Tibial nerve (tissue), 4 donors: Measurements from ENCODE around the gene ZNF646. TPM values are rescaled to one million over a fixed set of nuclear protein-coding genes. Genes with fewer than 3 reads are reported as not detected.

ENCODE experiments used
- DNase-seq, 2 donors: peaks; one replicate each; pipeline ENCODE4 v3.0.0-alpha.2; 2019; ENCODE audit warnings: low spot score in 2 of 2
- H3K27ac ChIP-seq, 4 donors: fragments of 200-600 bp; sonication (generic) in 3 of 4; one replicate each; pipeline ENCODE4 v1.5.1; 2017 to 2019; ENCODE audit warnings: mild to moderate bottlenecking in 1 of 4
- H3K27me3 ChIP-seq, 2 donors: fragments of 200-600 bp; sonication (generic) in 1 of 2; one replicate each; pipeline versions ENCODE4 v1.5.1 to v1.6.0; 2017 to 2019
- H3K36me3 ChIP-seq, 3 donors: fragments of 200-600 bp; sonication (generic); one replicate each; pipeline ENCODE4 v1.5.1; 2018 to 2019
- H3K4me1 ChIP-seq, 4 donors: fragments of 200-600 bp; sonication (generic) in 3 of 4; one replicate each; pipeline ENCODE4 v1.5.1; 2017 to 2019
- H3K4me3 ChIP-seq, 4 donors: fragments of 200-600 bp; sonication (generic) in 3 of 4; one replicate each; pipeline ENCODE4 v1.5.1; 2017 to 2019; ENCODE audit warnings: mild to moderate bottlenecking in 1 of 4, moderate library complexity in 1 of 4
- H3K9me3 ChIP-seq, 4 donors: fragments of 200-600 bp; sonication (generic) in 3 of 4; one replicate each; pipeline ENCODE4 v1.5.1; 2017 to 2019
- EP300 ChIP-seq, 2 donors: sonication (generic); formaldehyde crosslinking; IDR thresholded peaks; one replicate each; pipeline ENCODE4 v1.6.1; 2017; ENCODE audit warnings: antibody characterized with exemption in 2 of 2, mild to moderate bottlenecking in 1 of 2
- POLR2A ChIP-seq, 2 donors: fragments of 450-650 bp; IDR thresholded peaks; one replicate each; pipeline ENCODE4 v1.6.1; 2017; ENCODE audit warnings: antibody characterized with exemption in 2 of 2, mild to moderate bottlenecking in 2 of 2, moderate library complexity in 2 of 2
- WGBS, 2 donors: methylation state at CpG; one replicate each; pipeline ENCODE4 v1.1.5; 2018; 5-methylcytosine and 5-hydroxymethylcytosine counted together
- total RNA-seq, 4 donors: library from RNA; depleted of rRNA; stranded (reverse); fragments of >200 nt; gene quantifications; one replicate each; pipeline ENCODE4 v1.1.0, GENCODE V29; 2016
- TF ChIP-seq, protein P1 (sequence below), 5 experiments: fragments of 200-600 bp in 3 of 5; fragments of 450-650 bp in 2 of 5; sonication (generic) in 3 of 5; IDR thresholded peaks; one replicate each; pipeline ENCODE4 v1.5.1; 2016 to 2019; ENCODE audit warnings: antibody characterized with exemption in 5 of 5, mild to moderate bottlenecking in 3 of 5, moderate library complexity in 2 of 5

Gene ZNF646
- total RNA-seq, 4 donors from 2014 or later: 13.4 to 22.5 (median 20.0) TPM

DNA sequence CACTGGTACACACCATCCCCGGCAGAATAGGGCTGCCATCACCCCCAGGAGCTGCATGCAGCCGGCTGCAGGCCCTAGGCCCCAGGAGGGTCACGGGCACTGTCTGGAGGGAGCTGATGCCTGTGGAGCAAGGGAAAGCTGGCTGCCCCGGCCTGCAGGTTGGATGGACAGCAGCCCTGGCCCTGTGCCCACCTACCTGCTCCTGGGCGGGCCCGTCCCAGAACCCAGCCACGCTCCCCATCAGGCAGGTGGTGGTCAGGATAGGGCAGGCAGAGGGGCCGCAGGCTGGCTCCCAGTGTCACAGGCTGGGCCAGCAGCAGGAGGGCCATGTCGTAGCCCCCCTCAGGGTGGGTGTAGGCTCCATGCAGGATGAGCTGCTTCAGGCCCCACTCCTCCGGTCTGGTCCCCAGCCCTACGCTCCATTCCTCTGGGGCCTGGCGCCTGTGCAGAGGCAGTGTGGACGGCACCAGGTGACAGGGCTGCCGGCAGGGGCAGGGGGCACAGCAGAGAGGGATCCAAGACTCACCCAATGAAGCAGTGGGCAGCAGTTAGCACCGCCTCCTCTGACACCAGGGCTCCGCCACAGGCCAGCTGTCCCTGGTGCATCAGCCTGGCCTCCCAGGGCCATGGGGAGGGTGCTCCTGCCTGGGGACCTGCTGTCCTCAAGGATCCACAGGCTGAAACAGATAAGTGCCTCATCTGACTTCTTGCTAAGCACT is 10.5 kb downstream of the ZNF646 start:
- WGBS, 2 donors: 73 to 74% methylated on average over 4 to 12 of the region's 16 CpGs
- H3K27me3 ChIP-seq: no peaks in the 10 kb centered on the region
- H3K9me3 ChIP-seq: no peaks in the 10 kb centered on the region
- H3K27ac ChIP-seq: no peak overlapping the region
- DNase-seq: no peak
- H3K4me3 ChIP-seq: no peak overlapping the region
- peaks cover 0 to 99% (median 0%) of the 10 kb centered on the region in 3 donors for H3K36me3 ChIP-seq
- TF ChIP-seq, protein P1, sequence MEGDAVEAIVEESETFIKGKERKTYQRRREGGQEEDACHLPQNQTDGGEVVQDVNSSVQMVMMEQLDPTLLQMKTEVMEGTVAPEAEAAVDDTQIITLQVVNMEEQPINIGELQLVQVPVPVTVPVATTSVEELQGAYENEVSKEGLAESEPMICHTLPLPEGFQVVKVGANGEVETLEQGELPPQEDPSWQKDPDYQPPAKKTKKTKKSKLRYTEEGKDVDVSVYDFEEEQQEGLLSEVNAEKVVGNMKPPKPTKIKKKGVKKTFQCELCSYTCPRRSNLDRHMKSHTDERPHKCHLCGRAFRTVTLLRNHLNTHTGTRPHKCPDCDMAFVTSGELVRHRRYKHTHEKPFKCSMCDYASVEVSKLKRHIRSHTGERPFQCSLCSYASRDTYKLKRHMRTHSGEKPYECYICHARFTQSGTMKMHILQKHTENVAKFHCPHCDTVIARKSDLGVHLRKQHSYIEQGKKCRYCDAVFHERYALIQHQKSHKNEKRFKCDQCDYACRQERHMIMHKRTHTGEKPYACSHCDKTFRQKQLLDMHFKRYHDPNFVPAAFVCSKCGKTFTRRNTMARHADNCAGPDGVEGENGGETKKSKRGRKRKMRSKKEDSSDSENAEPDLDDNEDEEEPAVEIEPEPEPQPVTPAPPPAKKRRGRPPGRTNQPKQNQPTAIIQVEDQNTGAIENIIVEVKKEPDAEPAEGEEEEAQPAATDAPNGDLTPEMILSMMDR (IDR thresholded peaks at IDR 0.05): no peak
- TF ChIP-seq EP300 (IDR thresholded peaks at IDR 0.05): no peak
- TF ChIP-seq POLR2A (IDR thresholded peaks at IDR 0.05): no peak
- peaks cover 0 to 25% (median 0%) of the 10 kb centered on the region in 4 donors for H3K4me1 ChIP-seq

DNA sequence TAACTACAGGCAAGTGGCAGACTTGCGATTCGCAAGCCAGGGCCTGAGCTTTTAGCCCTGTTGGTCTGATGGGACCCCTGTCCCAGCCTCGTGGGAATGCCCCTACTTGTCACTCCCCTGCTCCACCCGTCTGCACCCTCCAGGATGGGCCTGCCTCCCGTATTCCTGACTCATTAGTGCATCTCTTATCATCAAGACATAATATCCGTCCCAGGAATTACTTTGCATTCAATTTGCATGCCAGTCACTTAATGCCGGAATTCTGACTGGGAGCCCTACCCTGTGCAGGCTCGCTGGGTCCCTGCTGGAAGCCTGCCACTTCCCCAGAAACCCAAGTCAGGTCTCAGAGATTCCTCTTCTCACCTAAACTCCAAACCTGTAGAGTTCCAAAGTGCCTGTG is 11.2 kb downstream of the ZNF646 start:
- H3K27me3 ChIP-seq: no peaks in the 10 kb centered on the region
- H3K27ac ChIP-seq: no peak overlapping the region
- H3K4me1 ChIP-seq: peaks cover 0 to 25% (median 0%) of the 10 kb centered on the region in 4 donors
- no peak for DNase-seq
- no peaks in the 10 kb centered on the region for H3K9me3 ChIP-seq
- TF ChIP-seq POLR2A (IDR thresholded peaks at IDR 0.05) (no peak), EP300 (IDR thresholded peaks at IDR 0.05) (no peak)
- TF ChIP-seq, protein P1 (IDR thresholded peaks at IDR 0.05): no peak
- H3K4me3 ChIP-seq: no peak overlapping the region
- WGBS, 2 donors: 82 to 86% methylated on average over 8 of the region's 8 CpGs
- H3K36me3 ChIP-seq: peaks cover 0 to 98% (median 0%) of the 10 kb centered on the region in 3 donors

DNA sequence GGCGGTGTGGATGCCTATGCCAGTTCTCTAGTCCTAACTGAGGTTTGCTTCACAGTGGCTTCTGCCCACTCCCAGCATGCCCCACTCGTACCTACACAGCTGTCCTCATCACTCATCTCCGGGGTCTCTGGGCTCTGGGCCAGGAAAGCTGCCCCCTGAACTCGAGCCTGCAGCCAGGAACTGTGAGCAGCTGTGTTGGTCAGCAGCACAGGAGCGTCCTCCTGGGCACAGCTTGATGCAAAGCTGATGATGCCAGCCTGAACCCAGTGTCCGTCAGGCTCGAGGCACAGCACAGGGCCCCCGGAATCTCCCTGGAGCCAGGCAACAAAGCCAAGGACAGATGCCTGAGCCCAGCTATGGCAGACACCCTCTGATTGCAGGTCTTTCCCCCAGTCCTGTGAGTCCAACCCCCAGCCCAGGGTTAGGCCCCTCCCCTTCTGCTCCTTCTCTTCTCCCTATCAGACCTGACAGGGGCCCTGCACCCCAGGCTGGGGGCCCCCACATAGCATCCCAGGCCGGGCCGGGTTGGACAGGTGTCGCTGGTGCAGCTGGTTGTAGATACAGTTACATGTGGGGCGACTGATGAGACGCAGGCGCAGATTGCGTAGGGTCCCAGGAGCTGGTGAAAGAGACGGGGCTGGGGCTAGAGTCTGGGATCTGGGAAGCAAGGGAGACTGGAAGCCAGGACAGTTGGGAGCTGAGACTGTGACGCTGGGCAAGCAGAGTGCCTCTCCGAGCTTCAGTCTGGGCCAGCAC is 11.8 kb downstream of the ZNF646 start:
- H3K9me3 ChIP-seq: no peaks in the 10 kb centered on the region
- no peak overlapping the region for H3K27ac ChIP-seq
- no peak for TF ChIP-seq POLR2A (IDR thresholded peaks at IDR 0.05)
- TF ChIP-seq, protein P1 (IDR thresholded peaks at IDR 0.05): no peak
- TF ChIP-seq EP300 (IDR thresholded peaks at IDR 0.05): no peak
- peaks cover 0 to 98% (median 0%) of the 10 kb centered on the region in 3 donors for H3K36me3 ChIP-seq
- no peak for DNase-seq
- WGBS, 2 donors: 75 to 83% methylated on average over 14 to 18 of the region's 18 CpGs
- no peak overlapping the region for H3K4me3 ChIP-seq
- H3K27me3 ChIP-seq: no peaks in the 10 kb centered on the region
- H3K4me1 ChIP-seq: peaks cover 0 to 19% (median 0%) of the 10 kb centered on the region in 4 donors

DNA sequence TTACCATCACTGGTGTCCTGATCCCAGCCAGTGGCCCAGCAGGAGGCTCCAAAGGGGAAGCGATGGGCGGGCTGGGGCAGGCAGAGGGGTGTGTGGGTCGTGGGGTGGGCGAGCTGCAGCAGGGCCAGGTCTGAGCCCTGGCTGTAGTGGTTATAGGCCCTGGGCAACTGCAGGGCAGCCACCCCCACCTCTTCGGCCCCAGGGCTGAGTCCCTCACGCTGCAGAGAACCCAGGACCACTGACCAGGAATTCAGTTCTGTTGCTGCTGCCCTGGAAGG is 12.3 kb downstream of the ZNF646 start:
- Histone ChIP-seq H3K9me3 (no peaks in the 10 kb centered on the region), H3K27me3 (no peaks in the 10 kb centered on the region), H3K4me1 (peaks cover 0 to 14% (median 0%) of the 10 kb centered on the region in 4 donors), H3K4me3 (no peak overlapping the region), H3K27ac (no peak overlapping the region), H3K36me3 (peaks cover 0 to 98% (median 0%) of the 10 kb centered on the region in 3 donors)
- no peak for TF ChIP-seq POLR2A (IDR thresholded peaks at IDR 0.05)
- no peak for TF ChIP-seq EP300 (IDR thresholded peaks at IDR 0.05)
- TF ChIP-seq, protein P1 (IDR thresholded peaks at IDR 0.05): no peak
- DNase-seq: no peak
- 83 to 88% methylated on average over 6 of the region's 6 CpGs for WGBS, 2 donors

DNA sequence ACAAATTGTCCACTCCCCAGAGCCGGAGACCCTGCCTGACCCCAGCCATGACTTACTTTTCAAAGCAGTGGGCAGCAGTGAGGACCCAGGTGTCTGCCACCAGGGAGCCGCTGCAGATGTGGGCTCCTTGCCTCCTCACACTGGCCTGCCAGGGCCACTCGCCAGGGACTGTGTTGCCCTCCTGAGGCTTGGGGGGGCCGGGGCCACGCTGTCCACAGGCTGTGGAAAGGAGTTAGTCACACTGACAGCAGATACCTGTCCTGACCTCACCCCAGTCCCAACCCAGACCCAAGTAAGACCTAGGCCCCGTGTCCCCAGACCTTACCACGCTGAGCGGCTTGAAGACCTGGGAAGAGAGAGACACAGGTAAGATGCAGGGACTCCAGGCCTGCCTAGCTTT is 13.3 kb downstream of the ZNF646 start:
- H3K27me3 ChIP-seq: no peaks in the 10 kb centered on the region
- H3K27ac ChIP-seq: no peak overlapping the region
- H3K9me3 ChIP-seq: no peaks in the 10 kb centered on the region
- TF ChIP-seq POLR2A (IDR thresholded peaks at IDR 0.05) (no peak), EP300 (IDR thresholded peaks at IDR 0.05) (no peak)
- TF ChIP-seq, protein P1 (IDR thresholded peaks at IDR 0.05): no peak
- DNase-seq: no peak
- H3K36me3 ChIP-seq: peaks cover 0 to 93% (median 0%) of the 10 kb centered on the region in 3 donors
- H3K4me1 ChIP-seq: peaks cover 0 to 6% (median 0%) of the 10 kb centered on the region in 4 donors
- H3K4me3 ChIP-seq: no peak overlapping the region
- WGBS, 2 donors: 66 to 87% methylated on average over 7 to 8 of the region's 8 CpGs
